Astrocyte of the spinal cord (primary cell): Measurements from ENCODE around the gene KLHL20.
"Not testable (repeated sequence)": the region's sequence is repeated elsewhere in the genome, so short reads cannot be mapped to it uniquely, and the experiment has no call there.

Experiments
- DNase-seq: peaks from one replicate; pipeline ENCODE4 v3.0.0; 2011; ENCODE audit warnings: low read depth, low spot score
- H3K4me3 ChIP-seq: 2 replicates; pipeline ENCODE4 v1.5.1; 2011; ENCODE audit warnings: low read depth, mild to moderate bottlenecking, low read length, moderate library complexity
- CTCF ChIP-seq: IDR thresholded peaks from 2 replicates; pipeline ENCODE4 v1.5.1; 2012; ENCODE audit warnings: low read depth, mild to moderate bottlenecking, low read length, inconsistent platforms
- in situ Hi-C: cut with HindIII; loops from 2 replicates; pipeline ENCODE4 v1.10.0; 2017; ENCODE audit warnings: low sequenced_read_pairs

KLHL20 gene

GRCh38 chr1:173717238-173717637 is 2.5 kb downstream of the KLHL20 start:
- in situ Hi-C loops: no loop called here
- no peak overlapping the region for H3K4me3 ChIP-seq
- no peak for DNase-seq
- TF ChIP-seq CTCF: no peak

GRCh38 chr1:173731331-173731730 is 16.6 kb downstream of the KLHL20 start:
- H3K4me3 ChIP-seq, in situ Hi-C loops, DNase-seq: not testable (repeated sequence)

GRCh38 chr1:173733912-173734311 is 19.1 kb downstream of the KLHL20 start:
- DNase-seq: no peak
- in situ Hi-C loops: no loop called here
- no peak overlapping the region for H3K4me3 ChIP-seq
- TF ChIP-seq CTCF: no peak

GRCh38 chr1:173736104-173736503 is 21.3 kb downstream of the KLHL20 start:
- DNase-seq, H3K4me3 ChIP-seq, in situ Hi-C loops: not testable (repeated sequence)

- TF ChIP-seq CTCF: no peak
- H3K4me3 ChIP-seq: no peak overlapping the region
- no peak for DNase-seq
- in situ Hi-C loops: no loop called here
These were observed 27.6 kb downstream of the KLHL20 start for GRCh38 chr1:173742203-173742886.

- TF ChIP-seq CTCF: no peak
- DNase-seq: no peak
- in situ Hi-C loops: no loop called here
- no peak overlapping the region for H3K4me3 ChIP-seq
These were observed 29.9 kb downstream of the KLHL20 start for GRCh38 chr1:173744651-173745050.

GRCh38 chr1:173749137-173749536 is 34.4 kb downstream of the KLHL20 start:
- in situ Hi-C loops: no loop called here
- DNase-seq: no peak
- TF ChIP-seq CTCF: no peak
- H3K4me3 ChIP-seq: no peak overlapping the region

- no peak for DNase-seq
- in situ Hi-C loops: no loop called here
- no peak overlapping the region for H3K4me3 ChIP-seq
- TF ChIP-seq CTCF: no peak
These were observed 39.0 kb downstream of the KLHL20 start for GRCh38 chr1:173753830-173754229.
